GM19099 (cell line): ENCODE measurements around the gene CLMN.

Source experiments
- POLR2A ChIP-seq: IDR thresholded peaks from 3 replicates; pipeline ENCODE4 v1.6.1; 2011; ENCODE audit warnings: low read depth; ENCODE audit not compliant: insufficient read length; ENCODE audit errors: extremely low read depth

CLMN gene

DNA sequence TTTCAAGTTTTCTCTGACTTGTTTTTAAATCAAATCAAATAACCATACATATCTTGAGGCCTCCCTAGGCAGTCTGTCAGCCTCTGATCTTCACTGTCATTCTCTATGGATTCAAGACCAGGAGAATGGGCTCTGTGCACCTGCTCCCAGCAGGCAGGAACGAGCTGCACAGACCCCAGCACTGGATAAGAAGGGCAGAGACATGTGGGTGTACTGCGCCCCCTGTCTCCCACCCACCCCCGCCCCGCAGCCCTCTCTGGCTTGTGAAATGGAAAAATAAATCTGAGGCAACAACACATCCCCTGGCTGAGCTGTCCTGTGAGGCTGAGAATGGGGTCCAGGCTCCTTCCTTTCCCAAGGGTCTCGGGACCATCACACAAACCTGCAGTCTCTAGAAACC lies 26.3 kb downstream of the CLMN start:
- no peak for TF ChIP-seq POLR2A

DNA sequence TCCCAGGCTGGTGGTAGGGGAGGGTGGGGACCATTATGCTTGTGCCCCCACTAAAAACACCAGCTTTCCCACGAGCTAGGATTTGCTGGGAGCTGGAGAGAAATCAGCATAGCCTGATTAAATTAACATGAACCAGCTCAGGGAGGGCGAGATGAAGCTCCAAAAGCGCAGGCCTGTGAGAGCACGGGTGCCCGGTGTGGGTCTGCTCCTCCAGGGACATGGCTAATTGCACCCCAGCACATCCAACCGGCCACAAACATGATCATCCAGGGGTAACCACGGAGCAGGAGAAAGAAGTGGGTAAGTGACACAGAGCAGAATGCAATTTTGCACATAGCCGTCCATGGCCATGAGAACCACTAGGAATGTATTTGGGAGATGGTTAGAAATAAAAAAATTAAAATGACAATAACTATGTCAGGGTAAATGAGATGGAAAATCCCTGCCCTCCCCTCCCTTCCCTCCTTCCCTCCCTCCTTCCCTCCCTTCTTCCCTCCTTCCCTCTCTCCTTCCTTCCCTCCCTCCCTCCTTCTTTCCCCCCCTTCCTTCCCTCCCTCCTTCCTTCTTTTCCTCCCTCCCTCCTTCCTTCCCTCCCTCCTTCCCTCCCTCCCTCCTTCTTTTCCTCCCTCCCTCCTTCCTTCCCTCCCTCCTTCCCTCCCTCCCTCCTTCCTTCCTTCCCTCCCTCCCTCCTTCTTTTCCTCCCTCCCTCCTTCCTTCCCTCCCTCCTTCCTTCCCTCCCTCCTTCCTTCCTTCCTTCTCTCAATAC lies 26.9 kb downstream of the CLMN start:
- TF ChIP-seq POLR2A: no peak

DNA sequence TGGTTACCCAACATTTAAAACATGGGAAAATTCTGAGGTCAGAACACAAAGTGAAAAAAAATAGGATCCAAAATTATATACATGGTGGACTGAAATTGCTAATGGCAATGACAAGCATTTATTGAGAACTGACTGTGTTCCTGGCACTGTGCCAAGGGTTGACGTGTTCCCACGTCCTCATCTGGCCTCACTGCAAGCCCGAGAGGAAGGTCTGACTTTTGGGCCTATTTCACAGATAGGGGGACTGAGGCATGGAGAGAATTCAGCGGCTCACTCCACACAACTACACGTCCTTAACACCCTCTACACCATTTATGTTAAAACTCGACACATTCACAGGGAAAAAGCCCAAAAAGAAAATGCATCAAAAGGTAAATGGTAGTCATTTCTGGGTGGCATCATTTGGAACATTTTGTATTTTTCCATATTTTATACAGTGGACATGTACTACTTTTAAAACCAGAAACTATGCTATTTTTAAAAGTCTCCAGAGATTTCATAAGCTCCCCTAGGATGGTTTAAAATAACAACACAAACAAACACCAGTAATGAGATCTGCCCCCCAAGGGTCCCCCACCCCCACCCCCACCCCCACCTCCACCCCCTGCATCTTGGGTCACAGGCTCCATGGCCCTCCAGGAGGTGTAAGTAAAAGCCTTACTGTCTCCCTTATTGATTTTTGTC lies 27.7 kb downstream of the CLMN start:
- no peak for TF ChIP-seq POLR2A

DNA sequence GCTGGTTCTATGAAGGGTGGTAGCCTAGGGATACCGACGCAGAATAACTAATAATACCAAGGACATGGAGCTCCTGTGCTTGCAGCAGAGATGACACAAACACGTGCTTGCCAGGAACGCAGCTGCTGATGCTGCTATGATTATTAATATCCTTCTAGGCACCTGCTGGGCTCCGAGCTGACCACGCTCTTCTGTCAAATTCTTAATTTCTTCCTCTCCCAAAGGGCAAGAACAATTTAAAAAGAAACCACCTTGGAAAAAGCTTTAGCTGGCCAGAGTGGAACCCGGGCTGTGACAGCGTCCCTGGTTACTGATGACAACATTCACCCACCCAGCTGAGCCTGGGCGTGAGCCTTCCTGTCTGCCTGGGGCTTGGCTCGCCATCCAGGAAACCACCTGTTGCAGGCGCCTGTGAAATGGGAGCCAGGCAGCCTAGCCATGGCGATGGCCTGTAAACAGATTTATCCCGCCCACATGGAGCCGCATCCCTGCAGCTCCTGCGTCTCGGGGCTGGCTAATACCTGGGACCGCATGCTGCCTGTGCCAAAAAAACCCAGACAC lies 28.8 kb downstream of the CLMN start:
- no peak for TF ChIP-seq POLR2A

DNA sequence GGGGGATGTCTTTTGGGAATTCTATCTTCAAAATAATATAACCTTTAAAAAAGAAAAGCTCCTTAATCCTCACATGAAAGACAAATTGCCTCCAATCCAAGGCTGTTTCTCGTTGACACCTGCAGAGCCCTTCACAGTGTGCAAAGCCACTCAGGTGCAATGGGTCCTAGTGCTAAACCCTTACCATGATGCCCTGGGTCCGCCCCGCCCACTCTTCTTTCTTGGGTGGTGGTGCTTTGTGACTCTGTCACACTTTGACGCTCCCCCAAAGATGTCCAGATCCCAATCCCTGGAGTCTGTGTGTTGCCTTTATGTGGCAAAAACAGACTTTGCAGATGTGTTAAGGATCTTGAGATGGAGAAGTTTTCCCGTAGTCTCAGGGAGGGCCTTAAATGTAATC lies 29.7 kb downstream of the CLMN start:
- TF ChIP-seq POLR2A: no peak

DNA sequence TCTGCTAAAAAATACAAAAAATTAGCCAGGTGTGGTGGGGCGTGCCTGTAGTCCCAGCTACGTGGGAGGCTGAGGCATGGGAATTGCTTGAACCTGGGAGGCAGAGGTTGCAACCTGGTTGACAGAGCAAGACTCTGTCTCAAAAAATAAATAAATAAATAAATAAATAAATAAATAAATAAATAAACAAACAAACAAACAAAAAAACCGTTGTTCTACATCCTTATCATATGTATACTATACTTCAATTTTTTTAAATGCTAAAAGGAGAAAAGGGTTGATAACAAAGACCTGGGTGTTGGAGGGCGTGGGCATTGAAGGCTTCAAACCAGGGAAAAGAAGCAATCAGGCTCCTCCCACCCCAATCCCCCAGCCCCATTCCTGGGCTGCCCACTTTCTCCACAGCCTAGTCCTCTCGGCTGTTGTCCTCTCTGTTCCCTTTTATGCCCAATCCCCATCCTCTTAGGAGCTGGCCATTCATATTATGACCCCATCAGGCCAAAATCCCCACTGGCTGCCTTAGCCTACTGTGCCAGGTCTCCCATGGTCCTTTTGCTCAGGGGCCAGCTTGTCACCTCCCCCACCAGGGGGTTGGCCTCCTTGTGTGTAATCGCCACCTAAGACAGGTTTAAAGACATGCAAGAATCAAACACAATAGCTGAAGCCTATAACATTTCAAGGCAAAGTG lies 30.2 kb downstream of the CLMN start:
- TF ChIP-seq POLR2A: no peak

DNA sequence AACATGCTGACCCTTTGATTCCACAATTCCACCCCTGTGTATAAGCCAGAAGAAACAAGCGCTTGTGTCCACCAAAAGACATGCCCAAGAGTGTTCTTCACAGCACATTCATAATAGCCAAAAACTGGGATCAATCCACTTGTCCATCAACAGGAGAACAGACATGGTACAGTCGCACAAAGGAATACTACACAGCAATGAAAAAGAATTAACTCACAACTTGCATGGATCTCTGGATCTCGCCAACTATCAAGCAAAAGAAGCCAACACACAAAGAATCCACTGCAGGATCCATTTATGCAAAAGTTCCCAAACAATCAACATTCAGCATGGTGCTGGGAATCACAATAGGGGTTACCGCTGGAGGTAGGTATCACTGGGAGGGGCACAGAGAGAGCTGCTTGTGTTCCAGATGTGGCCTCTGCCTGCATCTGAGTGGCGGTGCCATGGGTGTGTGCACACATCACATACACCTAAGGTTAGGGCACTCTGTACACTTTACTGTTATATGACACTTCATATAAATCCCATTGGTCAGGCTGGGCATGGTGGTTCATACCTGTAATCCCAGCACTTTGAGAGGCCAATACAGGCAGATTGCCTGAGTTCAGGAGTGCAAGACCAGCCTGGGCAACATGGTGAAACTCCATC lies 30.9 kb downstream of the CLMN start:
- TF ChIP-seq POLR2A: no peak

DNA sequence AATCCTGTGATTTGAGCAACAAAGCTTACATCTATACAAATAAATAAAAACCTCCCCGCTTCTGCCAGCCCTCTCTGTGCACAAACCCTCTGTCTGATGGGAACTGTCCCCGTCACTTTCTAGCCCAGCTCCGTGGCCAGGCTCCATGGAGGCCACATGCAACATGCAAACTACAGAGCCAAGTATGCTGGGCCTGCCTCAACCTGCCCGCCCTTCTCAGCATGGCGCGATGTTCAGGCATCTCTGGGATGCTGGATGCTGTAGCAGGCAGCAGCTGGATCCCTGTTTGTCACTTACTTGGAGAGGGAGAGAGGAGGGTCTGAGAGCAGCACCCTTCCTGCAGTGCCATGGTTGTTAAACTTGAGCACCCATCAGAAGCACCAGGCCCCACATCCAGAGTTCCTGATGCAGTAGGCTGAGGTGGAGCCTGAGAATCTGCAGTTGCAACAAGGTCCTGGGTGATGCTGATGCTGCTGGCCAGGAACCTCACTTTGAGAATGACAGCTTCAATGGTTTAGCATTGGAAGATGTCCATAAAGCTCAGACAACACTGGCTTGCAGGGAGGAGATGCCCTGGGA lies 32.4 kb downstream of the CLMN start:
- no peak for TF ChIP-seq POLR2A

DNA sequence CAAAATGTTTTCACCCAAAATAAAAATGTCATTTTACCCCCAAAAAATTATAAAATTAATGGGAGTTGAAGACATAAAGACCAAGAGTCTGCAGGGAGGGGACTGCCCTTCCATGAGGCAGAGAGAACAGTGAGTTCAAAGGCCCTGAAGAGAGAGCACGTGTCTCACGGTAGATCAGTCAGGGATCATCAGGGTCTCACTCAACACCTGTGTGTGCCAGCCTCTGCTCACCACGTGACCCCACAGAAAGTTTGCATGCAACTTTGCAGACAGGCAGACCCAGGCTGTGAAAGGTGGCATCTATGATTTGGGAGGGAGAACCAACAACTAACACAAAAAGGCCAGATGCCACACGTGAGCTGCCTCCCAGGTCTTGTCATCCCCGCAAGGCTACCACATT lies 33.1 kb downstream of the CLMN start:
- no peak for TF ChIP-seq POLR2A

DNA sequence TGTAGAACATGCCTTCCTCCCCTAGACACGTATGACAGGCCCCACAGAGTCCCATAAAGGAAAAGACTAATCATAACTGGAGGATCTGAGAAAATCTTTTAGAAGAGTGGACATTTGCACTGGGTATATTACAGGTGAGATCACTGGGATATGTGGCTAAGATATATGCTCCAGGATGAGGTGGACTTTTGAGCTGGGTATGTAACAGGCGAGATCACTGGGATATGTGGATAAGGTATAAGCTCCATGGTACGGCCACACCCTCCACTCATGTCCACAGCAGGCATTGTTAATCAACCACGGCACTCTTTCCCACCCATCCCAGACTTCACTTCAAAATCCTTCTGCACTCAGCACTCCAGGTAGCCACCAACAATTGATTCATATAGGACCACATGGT lies 34.1 kb downstream of the CLMN start:
- TF ChIP-seq POLR2A: no peak

DNA sequence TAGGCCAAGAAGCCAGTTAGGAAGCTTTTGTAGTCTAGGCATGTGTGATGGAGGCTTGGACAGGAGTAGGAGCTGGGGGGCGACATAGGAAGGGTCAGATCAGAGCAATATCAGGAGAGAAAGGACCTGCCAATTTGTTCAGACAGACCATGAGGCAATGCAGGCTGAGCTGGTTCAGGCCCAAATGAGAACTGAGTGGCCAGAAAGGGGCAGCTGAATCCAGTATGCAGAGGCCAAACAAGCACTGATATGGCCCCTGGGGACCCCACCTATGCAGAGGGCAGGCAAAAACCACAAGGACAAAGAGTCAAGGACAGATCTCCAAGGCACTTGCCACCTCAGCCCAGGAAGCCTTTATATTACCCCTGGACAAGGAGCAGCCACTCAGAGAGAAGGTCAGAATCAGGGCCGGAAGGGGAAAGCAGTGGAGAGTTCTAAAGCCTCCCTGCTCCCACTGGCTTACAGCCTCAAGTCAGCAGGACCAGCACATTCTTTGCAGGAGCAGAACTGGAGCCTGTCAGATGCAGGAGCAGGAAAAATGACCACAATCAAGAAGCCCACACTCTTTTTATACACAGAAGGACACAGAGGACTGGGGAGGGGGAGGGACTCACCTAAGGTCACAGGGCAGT lies 37.2 kb downstream of the CLMN start:
- no peak for TF ChIP-seq POLR2A

DNA sequence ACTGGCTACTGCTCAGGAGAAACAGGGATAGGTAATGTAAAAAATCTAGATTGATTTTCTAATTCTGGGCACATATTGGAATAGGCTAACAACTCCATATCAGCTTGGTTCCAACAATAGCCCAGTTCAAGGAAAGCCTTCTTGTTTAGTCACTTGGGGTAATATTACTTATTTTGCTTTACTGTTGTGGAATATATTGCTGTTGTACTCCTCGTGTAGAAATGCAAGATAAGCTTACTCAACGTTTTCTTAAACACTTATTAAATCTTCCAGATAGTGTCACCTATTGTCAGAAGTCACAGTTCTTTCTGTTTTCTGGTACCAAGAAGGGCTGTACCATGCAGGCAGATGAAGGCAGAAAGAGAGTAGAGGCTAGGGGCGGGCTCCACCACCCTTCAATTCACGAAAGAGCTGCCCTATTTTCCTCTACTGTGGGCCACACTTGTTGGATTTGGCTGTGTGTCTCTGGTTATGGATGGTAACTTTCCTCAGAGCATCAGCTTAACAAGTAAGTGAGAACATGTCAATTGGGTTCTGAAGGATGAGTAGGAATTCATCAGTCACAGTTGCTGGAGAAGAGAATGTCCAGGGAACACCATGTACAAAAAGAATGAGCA lies 38.0 kb downstream of the CLMN start:
- no peak for TF ChIP-seq POLR2A

DNA sequence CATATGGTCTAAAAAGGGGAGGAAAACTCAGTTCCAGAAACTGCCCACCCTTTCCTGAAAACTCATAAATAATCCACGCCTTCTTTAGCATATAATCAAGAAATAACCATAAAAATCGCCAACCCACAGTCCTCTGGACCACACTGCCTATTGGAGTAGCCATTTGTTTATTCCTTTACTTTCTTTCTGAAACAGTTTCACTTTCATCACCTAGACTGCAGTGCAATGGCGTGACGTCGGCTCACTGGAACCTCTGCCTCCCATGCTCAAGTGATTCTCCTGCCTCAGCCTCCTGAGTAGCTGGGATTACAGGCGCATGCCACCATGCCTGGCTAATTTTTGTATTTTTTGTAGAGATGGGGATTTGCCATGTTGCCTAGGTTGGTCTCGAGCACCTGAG lies 44.2 kb downstream of the CLMN start:
- no peak for TF ChIP-seq POLR2A

DNA sequence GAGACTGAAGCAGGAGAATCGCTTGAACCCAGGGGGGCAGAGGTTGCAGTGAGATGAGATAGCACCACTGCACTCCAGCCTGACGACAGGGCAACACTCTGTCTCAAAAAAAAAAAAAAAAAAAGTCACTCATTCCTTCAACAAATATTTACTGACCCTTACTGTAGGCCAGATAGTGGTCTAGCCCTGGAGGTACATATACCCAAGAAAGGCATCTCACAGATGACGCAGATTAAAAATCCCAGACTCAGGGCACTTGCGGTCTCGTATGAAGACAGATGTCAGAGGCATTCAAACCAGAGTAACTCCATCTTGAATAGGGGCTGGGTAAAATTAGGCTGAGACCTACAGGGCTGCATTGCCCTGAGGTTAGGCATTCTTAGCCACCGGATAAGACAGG lies 44.8 kb downstream of the CLMN start:
- TF ChIP-seq POLR2A: no peak
